Caco-2 (cell line): ENCODE results near the gene TMEM203. TPM values are rescaled to one million over a fixed set of nuclear protein-coding genes. Genes with fewer than 3 reads are reported as not detected.

Source experiments
- BruUV-seq: library from RNA; stranded (reverse); fragments of 400-500 nt; replicated peaks from 2 replicates; lab custom pipeline; 2021; lab: Mats Ljungman, UMichigan
- CTCF ChIA-PET: fragments of 300-600 bp; sonication (Branson Sonifier 250); formaldehyde crosslinking; loops from one replicate; lab custom pipeline; 2022; ENCODE audit warnings: antibody characterized with exemption; lab: Charles Lee
- POLR2A ChIA-PET: fragments of 300-600 bp; sonication (Branson Sonifier 250); formaldehyde crosslinking; loops from one replicate; lab custom pipeline; 2022; ENCODE audit warnings: antibody characterized with exemption; lab: Charles Lee
- DNase-seq, 2 experiments: peaks; one replicate each; pipeline versions ENCODE4 v3.0.0 to v3.0.0-alpha.2; 2020 to 2022
- H3K27me3 ChIP-seq: replicated peaks from 2 replicates; pipeline ENCODE4 v1.6.0; 2011; ENCODE audit warnings: low read length; ENCODE audit not compliant: control insufficient read depth, insufficient read depth
- H3K36me3 ChIP-seq: 2 replicates; pipeline ENCODE4 v1.5.1; 2011; ENCODE audit warnings: low read length; ENCODE audit not compliant: control insufficient read depth, insufficient read depth
- H3K4me1 ChIP-seq: fragments of 250-450 bp; sonication (Bioruptor Pico); 2 replicates; pipeline ENCODE4 v1.5.1; 2020; ENCODE audit warnings: mild to moderate bottlenecking
- H3K4me3 ChIP-seq: 2 replicates; pipeline ENCODE4 v1.5.1; 2011; ENCODE audit warnings: low read depth, mild to moderate bottlenecking, control low read depth, low read length
- H3K9me3 ChIP-seq: fragments of 250-450 bp; sonication (Bioruptor Pico); 2 replicates; pipeline ENCODE4 v1.5.1; 2020; ENCODE audit warnings: mild to moderate bottlenecking, moderate library complexity
- H3K27ac Mint-ChIP-seq: one replicate; pipeline ENCODE4 v1.8.0; 2022; ENCODE audit warnings: mixed read lengths; ENCODE audit not compliant: unreplicated experiment
- H3K27me3 Mint-ChIP-seq: one replicate; pipeline ENCODE4 v1.8.0; 2022; ENCODE audit warnings: mixed read lengths; ENCODE audit not compliant: insufficient read depth, unreplicated experiment
- H3K36me3 Mint-ChIP-seq: one replicate; pipeline ENCODE4 v1.8.0; 2022; ENCODE audit warnings: mild to moderate bottlenecking, mixed read lengths; ENCODE audit not compliant: insufficient read depth, unreplicated experiment
- H3K4me1 Mint-ChIP-seq: one replicate; pipeline ENCODE4 v1.8.0; 2022; ENCODE audit warnings: low read depth, mixed read lengths; ENCODE audit not compliant: unreplicated experiment
- H3K4me3 Mint-ChIP-seq: one replicate; pipeline ENCODE4 v1.8.0; 2022; ENCODE audit warnings: mild to moderate bottlenecking, moderate library complexity, mixed read lengths; ENCODE audit not compliant: unreplicated experiment
- H3K9me3 Mint-ChIP-seq: one replicate; pipeline ENCODE4 v1.8.0; 2022; ENCODE audit warnings: mixed read lengths; ENCODE audit not compliant: unreplicated experiment
- CTCF ChIP-seq, 2 experiments: fragments of 200-600 bp in 1 of 2; IDR thresholded peaks; 1 replicate in 1 of 2; 2 replicates in 1 of 2; pipeline versions ENCODE4 v1.5.1 to v1.8.0; 2011 to 2022; ENCODE audit warnings: antibody characterized with exemption in 1 of 2, control low read depth in 1 of 2, inconsistent platforms in 1 of 2, low read depth in 1 of 2, low read length in 1 of 2, mild to moderate bottlenecking in 1 of 2, moderate library complexity in 1 of 2; ENCODE audit not compliant: insufficient read depth in 1 of 2, severe bottlenecking in 1 of 2, unreplicated experiment in 1 of 2
- intact Hi-C: fragments of 100-400 bp; cut with micrococcal nuclease; formaldehyde crosslinking; loops from one replicate; pipeline ENCODE4 v1.10.0; 2022; ENCODE audit not compliant: unreplicated experiment
- total RNA-seq: library from RNA; stranded (reverse); gene quantifications from 2 replicates; pipeline ENCODE4 v1.2.3, GENCODE V29; 2022

Gene TMEM203
- total RNA-seq, 1 experiment from 2014 or later = 38.4 TPM

- no peak for DNase-seq
- ChIA-PET POLR2A (no interaction called here), CTCF (interaction anchor here (0.8 kb wide), 1 partner anchor 42 kb away, joined by 3 read pairs; no protein-coding TSS in a partner anchor)
- peaks cover 7% of the 10 kb centered on the region; the same call in 1 of the 2 replicates for H3K4me1 ChIP-seq
- no peak for TF ChIP-seq CTCF (IDR thresholded peaks at IDR 0.05; ENCODE audit: insufficient read depth in 1 of 2, low read depth in 1 of 2, low read length in 1 of 2, severe bottlenecking in 1 of 2, unreplicated experiment in 1 of 2)
- H3K27ac Mint-ChIP-seq = no peak overlapping the region
- no peaks in the 10 kb centered on the region for H3K27me3 Mint-ChIP-seq
- H3K27me3 ChIP-seq = no peaks in the 10 kb centered on the region
- no peak overlapping the region for H3K4me3 ChIP-seq
- no peak overlapping the region for H3K4me3 Mint-ChIP-seq
- no TSS peak for BruUV-seq
- peaks cover 37% of the 10 kb centered on the region for H3K36me3 Mint-ChIP-seq
- intact Hi-C loops = no loop called here
- no peaks in the 10 kb centered on the region for H3K9me3 ChIP-seq
- H3K36me3 ChIP-seq = peaks cover 2% of the 10 kb centered on the region
- peaks cover 13% of the 10 kb centered on the region for H3K4me1 Mint-ChIP-seq
- no peaks in the 10 kb centered on the region for H3K9me3 Mint-ChIP-seq
These were observed 22.6 kb downstream of the TMEM203 start for GRCh38 chr9:137182836-137183235.

GRCh38 chr9:137181680-137182079, 23.8 kb downstream of the TMEM203 start:
- intact Hi-C loops = no loop called here
- H3K27ac Mint-ChIP-seq = no peak overlapping the region
- ChIA-PET POLR2A (no interaction called here), CTCF (no interaction called here)
- no peaks in the 10 kb centered on the region for H3K9me3 Mint-ChIP-seq
- BruUV-seq = no TSS peak
- H3K4me1 ChIP-seq = no peaks in the 10 kb centered on the region
- H3K9me3 ChIP-seq = no peaks in the 10 kb centered on the region
- no peaks in the 10 kb centered on the region for H3K27me3 ChIP-seq
- peaks cover 34% of the 10 kb centered on the region for H3K36me3 Mint-ChIP-seq
- no peak overlapping the region for H3K4me3 Mint-ChIP-seq
- H3K4me3 ChIP-seq = no peak overlapping the region
- no peak for TF ChIP-seq CTCF (IDR thresholded peaks at IDR 0.05; ENCODE audit: insufficient read depth in 1 of 2, low read depth in 1 of 2, low read length in 1 of 2, severe bottlenecking in 1 of 2, unreplicated experiment in 1 of 2)
- DNase-seq = no peak
- no peaks in the 10 kb centered on the region for H3K27me3 Mint-ChIP-seq
- peaks cover 2% of the 10 kb centered on the region for H3K36me3 ChIP-seq
- peaks cover 2% of the 10 kb centered on the region for H3K4me1 Mint-ChIP-seq

- no TSS peak for BruUV-seq
- Mint-ChIP-seq H3K4me1 (no peaks in the 10 kb centered on the region), H3K36me3 (peaks cover 42% of the 10 kb centered on the region), H3K9me3 (no peaks in the 10 kb centered on the region), H3K27me3 (no peaks in the 10 kb centered on the region), H3K4me3 (no peak overlapping the region), H3K27ac (no peak overlapping the region)
- no peak for TF ChIP-seq CTCF (IDR thresholded peaks at IDR 0.05; ENCODE audit: insufficient read depth in 1 of 2, low read depth in 1 of 2, low read length in 1 of 2, severe bottlenecking in 1 of 2, unreplicated experiment in 1 of 2)
- no peak for DNase-seq
- H3K4me1 ChIP-seq = no peaks in the 10 kb centered on the region
- H3K27me3 ChIP-seq = no peaks in the 10 kb centered on the region
- H3K9me3 ChIP-seq = no peaks in the 10 kb centered on the region
- H3K4me3 ChIP-seq = no peak overlapping the region
- intact Hi-C loops = no loop called here
- ChIA-PET CTCF (interaction anchor here (0.6 kb wide), 1 partner anchor 29 kb away, joined by 5 read pairs; no protein-coding TSS in a partner anchor), POLR2A (no interaction called here)
- H3K36me3 ChIP-seq = peaks cover 1% of the 10 kb centered on the region
These were observed 25.0 kb downstream of the TMEM203 start for GRCh38 chr9:137180491-137180890.
